ENCODE measurements around the gene GKN1. TPM values are rescaled to one million over a fixed set of nuclear protein-coding genes. Genes with fewer than 3 reads are reported as not detected.

Gene GKN1, protein sequence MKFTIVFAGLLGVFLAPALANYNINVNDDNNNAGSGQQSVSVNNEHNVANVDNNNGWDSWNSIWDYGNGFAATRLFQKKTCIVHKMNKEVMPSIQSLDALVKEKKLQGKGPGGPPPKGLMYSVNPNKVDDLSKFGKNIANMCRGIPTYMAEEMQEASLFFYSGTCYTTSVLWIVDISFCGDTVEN
- total RNA-seq = not detected
- 1 to 10 TPM; 2.3 to 5.1 TPM for polyA plus RNA-seq
- long read RNA-seq, donor 1 = 0 reads
- long read RNA-seq, donor 2 = 0 reads

DNA sequence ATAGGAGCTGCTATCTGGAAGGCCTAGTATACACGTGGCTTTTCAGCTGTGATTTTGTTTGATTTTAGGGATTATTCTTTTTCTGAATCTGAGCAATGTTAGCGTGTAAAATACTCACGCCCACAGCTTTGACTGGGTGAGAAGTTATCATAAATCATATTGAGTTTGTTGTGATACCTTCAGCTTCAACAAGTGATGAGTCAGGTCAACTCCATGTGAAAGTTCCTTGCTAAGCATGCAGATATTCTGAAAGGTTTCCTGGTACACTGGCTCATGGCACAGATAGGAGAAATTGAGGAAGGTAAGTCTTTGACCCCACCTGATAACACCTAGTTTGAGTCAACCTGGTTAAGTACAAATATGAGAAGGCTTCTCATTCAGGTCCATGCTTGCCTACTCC lies at the start of gene GKN1:
GKN1 (plus strand) TSS at position 386 of the 400 bp plus-strand sequence. CDS start 42 bp downstream, outside the sequence.
- Histone ChIP-seq H3K36me3 (ENCODE audit: control insufficient read depth in 1 of 2, insufficient read depth in 2 of 2, low read length in 1 of 2) (no peaks in the 10 kb centered on the region), H3K9me3 (ENCODE audit: control insufficient read depth, low read length) (no peaks in the 10 kb centered on the region), H3K27me3 (ENCODE audit: control insufficient read depth in 1 of 2, insufficient read depth in 2 of 2, low read length in 1 of 2) (no peaks in the 10 kb centered on the region), H3K4me3 (ENCODE audit: low read length in 2 of 2) (no peak within 1 kb of the TSS), H3K4me1 (ENCODE audit: control insufficient read depth in 1 of 2, insufficient read depth in 2 of 2, low read length in 2 of 2) (peaks cover 0 to 5% of the 10 kb centered on the region in 2 donors), H3K27ac (ENCODE audit: low read depth in 1 of 2, low read length in 2 of 2) (no peak within 1 kb of the TSS)
- no peak for DNase-seq
- 79 to 84% methylated on average over 3 of the region's 3 CpGs for WGBS, 2 donors
- intact Hi-C loops (cut with DNase I) = no loop called here
- ATAC-seq (ENCODE audit: low FRiP score) = no peak

DNA sequence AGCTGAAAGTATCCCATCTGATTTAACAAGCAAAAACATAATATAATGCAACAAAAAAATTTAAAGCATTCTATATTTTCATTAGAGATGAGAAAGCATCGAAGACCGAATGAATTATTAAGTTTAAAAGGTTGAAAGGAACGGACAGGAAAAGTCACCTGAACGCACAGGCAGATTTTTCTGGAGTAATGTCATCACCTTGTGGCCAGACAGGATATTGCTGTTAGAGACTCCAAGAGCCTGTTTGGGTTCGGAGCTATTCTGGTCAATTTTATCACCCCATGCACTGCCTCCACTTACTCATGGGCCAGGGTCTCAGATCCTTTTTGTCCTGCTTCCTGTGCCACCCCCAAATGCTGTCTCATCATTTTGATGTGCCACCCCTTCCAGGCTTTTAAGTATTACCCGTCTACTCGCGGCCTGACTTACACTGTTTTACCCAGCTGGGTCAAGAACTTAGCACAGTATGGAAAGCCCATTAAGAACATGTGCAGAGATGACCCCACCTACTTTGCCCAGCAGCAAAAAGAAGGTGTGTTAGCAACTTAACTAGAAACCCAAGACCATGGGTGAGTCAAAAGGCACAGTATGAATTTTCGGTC lies 49.0 kb upstream of the GKN1 start:
- Histone ChIP-seq H3K4me3 (ENCODE audit: low read length in 2 of 2) (no peak overlapping the region), H3K27ac (ENCODE audit: low read depth in 1 of 2, low read length in 2 of 2) (no peak overlapping the region), H3K4me1 (ENCODE audit: control insufficient read depth in 1 of 2, insufficient read depth in 2 of 2, low read length in 2 of 2) (no peaks in the 10 kb centered on the region), H3K36me3 (ENCODE audit: control insufficient read depth in 1 of 2, insufficient read depth in 2 of 2, low read length in 1 of 2) (no peaks in the 10 kb centered on the region), H3K9me3 (ENCODE audit: control insufficient read depth, low read length) (no peaks in the 10 kb centered on the region), H3K27me3 (ENCODE audit: control insufficient read depth in 1 of 2, insufficient read depth in 2 of 2, low read length in 1 of 2) (no peaks in the 10 kb centered on the region)
- ATAC-seq (ENCODE audit: low FRiP score) (peak; percentile 80), DNase-seq (no peak)
- 41 to 46% methylated on average over 9 of the region's 9 CpGs for WGBS, 2 donors
- intact Hi-C loops (cut with DNase I) = loop anchor here in 1 of 2 donors (5.0 kb wide), 1 partner anchor 173 kb away; no protein-coding TSS in a partner anchor

DNA sequence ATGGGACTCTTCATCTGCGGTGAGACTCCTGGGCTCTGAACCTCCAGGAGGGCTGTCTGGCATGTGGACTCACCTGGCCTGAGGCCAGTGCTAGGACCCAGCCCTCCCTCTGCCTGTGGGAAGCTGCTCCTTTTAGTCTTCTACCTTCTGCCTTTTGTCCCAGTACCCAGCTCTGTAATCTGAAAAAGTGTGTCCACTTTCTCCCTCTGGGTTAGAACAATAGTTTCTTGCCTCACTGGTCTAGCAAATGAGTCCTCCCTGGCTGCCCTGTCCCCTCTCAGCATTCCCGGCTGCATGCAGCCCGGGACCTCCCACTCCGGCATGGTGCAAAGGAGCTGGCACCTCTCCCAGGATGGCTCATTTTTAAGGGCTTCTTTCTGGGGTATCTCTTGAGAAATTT lies 47.6 kb upstream of the GKN1 start:
- 74 to 76% methylated on average over 4 of the region's 4 CpGs for WGBS, 2 donors

DNA sequence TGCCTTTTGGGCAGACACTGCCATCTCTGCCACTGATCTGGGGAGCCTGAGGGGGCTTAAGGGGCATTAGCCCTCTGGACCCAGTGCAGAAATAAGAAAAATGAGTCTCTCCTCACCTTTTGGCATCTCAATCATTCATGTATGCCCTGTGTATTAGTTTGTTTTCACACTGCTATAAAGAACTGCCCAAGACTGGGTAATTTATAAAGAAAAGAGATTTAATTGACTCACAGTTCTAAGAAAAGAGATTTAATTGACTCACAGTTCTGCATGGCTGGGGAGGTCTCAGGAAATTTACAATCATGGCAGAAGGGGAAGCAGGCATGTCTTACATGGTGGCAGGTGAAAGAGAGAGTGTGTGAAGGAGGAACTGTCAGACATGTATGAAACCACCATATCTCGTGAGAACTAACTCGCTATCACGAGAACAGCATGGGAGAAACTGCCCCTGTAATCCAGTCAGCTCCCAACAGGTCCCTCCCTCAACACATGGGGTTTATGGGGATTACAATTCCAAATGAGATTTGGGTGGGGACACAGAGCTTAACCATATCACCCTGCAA lies 43.2 kb upstream of the GKN1 start:
- H3K27ac ChIP-seq (ENCODE audit: low read depth in 1 of 2, low read length in 2 of 2) = no peak overlapping the region
- no peak for ATAC-seq (ENCODE audit: low FRiP score)
- H3K9me3 ChIP-seq (ENCODE audit: control insufficient read depth, low read length) = no peaks in the 10 kb centered on the region
- H3K36me3 ChIP-seq (ENCODE audit: control insufficient read depth in 1 of 2, insufficient read depth in 2 of 2, low read length in 1 of 2) = no peaks in the 10 kb centered on the region
- intact Hi-C loops (cut with DNase I) = no loop called here
- WGBS, 2 donors = 86 to 93% methylated on average over 3 of the region's 3 CpGs
- no peaks in the 10 kb centered on the region for H3K4me1 ChIP-seq (ENCODE audit: control insufficient read depth in 1 of 2, insufficient read depth in 2 of 2, low read length in 2 of 2)
- no peak overlapping the region for H3K4me3 ChIP-seq (ENCODE audit: low read length in 2 of 2)
- H3K27me3 ChIP-seq (ENCODE audit: control insufficient read depth in 1 of 2, insufficient read depth in 2 of 2, low read length in 1 of 2) = no peaks in the 10 kb centered on the region
- no peak for DNase-seq

More for the DNA sequence above, 47.6 kb upstream of the GKN1 start:
- H3K4me1 ChIP-seq (ENCODE audit: control insufficient read depth in 1 of 2, insufficient read depth in 2 of 2, low read length in 2 of 2) = no peaks in the 10 kb centered on the region
- DNase-seq (no peak), ATAC-seq (ENCODE audit: low FRiP score) (no peak)
- no peaks in the 10 kb centered on the region for H3K9me3 ChIP-seq (ENCODE audit: control insufficient read depth, low read length)
- H3K4me3 ChIP-seq (ENCODE audit: low read length in 2 of 2) = no peak overlapping the region
- intact Hi-C loops (cut with DNase I) = loop anchor here in 1 of 2 donors (5.0 kb wide), 1 partner anchor 174 kb away; no protein-coding TSS in a partner anchor
- no peak overlapping the region for H3K27ac ChIP-seq (ENCODE audit: low read depth in 1 of 2, low read length in 2 of 2)
- H3K36me3 ChIP-seq (ENCODE audit: control insufficient read depth in 1 of 2, insufficient read depth in 2 of 2, low read length in 1 of 2) = no peaks in the 10 kb centered on the region
- no peaks in the 10 kb centered on the region for H3K27me3 ChIP-seq (ENCODE audit: control insufficient read depth in 1 of 2, insufficient read depth in 2 of 2, low read length in 1 of 2)

DNA sequence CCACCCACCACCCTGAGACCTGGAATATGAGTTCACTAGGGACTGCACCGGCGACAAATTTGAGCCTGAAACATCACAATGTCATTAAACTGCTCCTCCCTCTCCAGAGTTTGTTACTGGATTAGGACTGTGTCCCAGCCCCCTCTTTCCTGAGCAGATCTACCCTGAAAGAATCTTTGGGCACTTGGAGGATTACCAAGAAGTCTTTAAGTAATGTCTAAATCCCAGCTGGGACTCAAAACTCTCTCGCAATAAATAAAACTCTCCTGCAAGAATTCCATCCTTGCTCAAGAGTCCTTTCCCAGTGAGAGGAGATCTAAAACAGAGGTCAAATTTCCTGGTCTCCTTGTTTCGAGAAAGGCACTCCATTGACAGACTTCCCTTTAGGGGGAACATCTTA lies 42.6 kb upstream of the GKN1 start:
- H3K9me3 ChIP-seq (ENCODE audit: control insufficient read depth, low read length) = no peaks in the 10 kb centered on the region
- no peaks in the 10 kb centered on the region for H3K36me3 ChIP-seq (ENCODE audit: control insufficient read depth in 1 of 2, insufficient read depth in 2 of 2, low read length in 1 of 2)
- H3K4me1 ChIP-seq (ENCODE audit: control insufficient read depth in 1 of 2, insufficient read depth in 2 of 2, low read length in 2 of 2) = no peaks in the 10 kb centered on the region
- WGBS, 2 donors = 27 to 30% methylated on average over 4 of the region's 4 CpGs
- H3K27me3 ChIP-seq (ENCODE audit: control insufficient read depth in 1 of 2, insufficient read depth in 2 of 2, low read length in 1 of 2) = no peaks in the 10 kb centered on the region
- DNase-seq = no peak
- intact Hi-C loops (cut with DNase I) = no loop called here
- no peak for ATAC-seq (ENCODE audit: low FRiP score)
- H3K4me3 ChIP-seq (ENCODE audit: low read length in 2 of 2) = no peak overlapping the region
- H3K27ac ChIP-seq (ENCODE audit: low read depth in 1 of 2, low read length in 2 of 2) = no peak overlapping the region

DNA sequence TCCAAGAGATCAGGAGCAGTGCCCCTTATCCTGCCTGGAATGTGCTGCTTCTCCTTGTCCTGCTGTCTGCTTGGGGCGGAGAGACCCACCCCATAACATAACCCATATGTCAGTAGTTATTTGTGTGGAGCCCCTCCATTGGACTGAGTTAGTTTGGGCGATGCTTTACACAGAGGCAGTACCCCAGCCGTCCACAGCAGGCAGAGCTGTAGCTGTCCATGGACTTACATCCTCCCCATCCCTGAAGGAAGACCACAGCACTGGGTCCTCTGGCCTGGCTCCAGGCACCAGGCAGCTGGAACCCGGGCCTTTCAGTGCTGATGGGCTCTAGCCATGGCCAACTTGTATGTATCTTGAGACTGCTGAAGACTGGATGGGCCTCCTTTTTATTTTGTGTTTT lies 42.0 kb upstream of the GKN1 start:
- peak; percentile 11 for ATAC-seq (ENCODE audit: low FRiP score)
- WGBS, 2 donors = 81 to 89% methylated on average over 4 of the region's 4 CpGs
- Histone ChIP-seq H3K4me1 (ENCODE audit: control insufficient read depth in 1 of 2, insufficient read depth in 2 of 2, low read length in 2 of 2) (no peaks in the 10 kb centered on the region), H3K9me3 (ENCODE audit: control insufficient read depth, low read length) (no peaks in the 10 kb centered on the region), H3K36me3 (ENCODE audit: control insufficient read depth in 1 of 2, insufficient read depth in 2 of 2, low read length in 1 of 2) (no peaks in the 10 kb centered on the region), H3K27ac (ENCODE audit: low read depth in 1 of 2, low read length in 2 of 2) (no peak overlapping the region), H3K27me3 (ENCODE audit: control insufficient read depth in 1 of 2, insufficient read depth in 2 of 2, low read length in 1 of 2) (no peaks in the 10 kb centered on the region), H3K4me3 (ENCODE audit: low read length in 2 of 2) (no peak overlapping the region)
- intact Hi-C loops (cut with DNase I) = no loop called here
- no peak for DNase-seq

DNA sequence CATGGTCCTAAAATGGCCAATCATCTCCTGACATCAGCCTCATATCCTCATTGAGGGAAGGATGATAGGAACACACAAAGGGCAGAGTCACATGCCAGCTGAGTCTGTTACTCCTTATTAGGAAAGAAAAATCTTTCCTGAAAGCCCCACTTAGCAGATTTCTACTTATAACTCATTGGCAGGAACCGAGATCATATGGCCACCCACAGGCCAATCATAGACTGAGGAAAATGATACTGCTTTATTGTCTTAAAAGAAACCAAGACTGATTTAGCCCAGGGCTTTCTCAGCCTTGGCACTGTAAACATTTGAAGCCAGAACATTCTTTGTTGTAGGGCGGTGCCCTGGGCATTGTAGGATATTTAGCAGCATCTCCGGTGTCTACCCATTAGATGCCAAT lies 40.4 kb upstream of the GKN1 start:
- H3K9me3 ChIP-seq (ENCODE audit: control insufficient read depth, low read length) = no peaks in the 10 kb centered on the region
- DNase-seq = no peak
- ATAC-seq (ENCODE audit: low FRiP score) = no peak
- H3K27me3 ChIP-seq (ENCODE audit: control insufficient read depth in 1 of 2, insufficient read depth in 2 of 2, low read length in 1 of 2) = no peaks in the 10 kb centered on the region
- 95 to 100% methylated on average over 3 of the region's 3 CpGs for WGBS, 2 donors
- intact Hi-C loops (cut with DNase I) = no loop called here
- no peak overlapping the region for H3K4me3 ChIP-seq (ENCODE audit: low read length in 2 of 2)
- no peaks in the 10 kb centered on the region for H3K4me1 ChIP-seq (ENCODE audit: control insufficient read depth in 1 of 2, insufficient read depth in 2 of 2, low read length in 2 of 2)
- H3K27ac ChIP-seq (ENCODE audit: low read depth in 1 of 2, low read length in 2 of 2) = no peak overlapping the region
- H3K36me3 ChIP-seq (ENCODE audit: control insufficient read depth in 1 of 2, insufficient read depth in 2 of 2, low read length in 1 of 2) = no peaks in the 10 kb centered on the region

DNA sequence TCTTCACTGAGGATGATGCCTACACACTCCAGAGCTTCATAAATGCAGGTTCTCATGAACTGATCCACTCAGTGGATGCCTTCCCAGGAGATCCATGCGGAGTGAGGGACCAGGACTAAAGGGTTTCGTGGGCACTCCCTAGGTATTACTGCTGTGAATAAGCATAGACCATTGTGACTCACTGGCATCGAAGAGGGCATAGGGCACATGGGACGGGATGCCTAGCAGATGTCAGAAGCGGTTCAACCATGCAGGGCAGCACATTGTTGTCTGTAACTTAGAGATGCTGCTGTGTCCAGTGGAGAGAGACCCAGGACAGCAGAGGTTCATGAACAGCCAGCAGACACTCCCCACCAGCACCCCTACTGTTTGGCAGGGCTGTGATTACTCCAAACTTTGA lies 39.0 kb upstream of the GKN1 start:
- H3K9me3 ChIP-seq (ENCODE audit: control insufficient read depth, low read length) = no peaks in the 10 kb centered on the region
- WGBS, 2 donors = 95 to 96% methylated on average over 5 of the region's 5 CpGs
- no peaks in the 10 kb centered on the region for H3K36me3 ChIP-seq (ENCODE audit: control insufficient read depth in 1 of 2, insufficient read depth in 2 of 2, low read length in 1 of 2)
- ATAC-seq (ENCODE audit: low FRiP score) = no peak
- H3K4me1 ChIP-seq (ENCODE audit: control insufficient read depth in 1 of 2, insufficient read depth in 2 of 2, low read length in 2 of 2) = no peaks in the 10 kb centered on the region
- H3K4me3 ChIP-seq (ENCODE audit: low read length in 2 of 2) = no peak overlapping the region
- intact Hi-C loops (cut with DNase I) = no loop called here
- no peaks in the 10 kb centered on the region for H3K27me3 ChIP-seq (ENCODE audit: control insufficient read depth in 1 of 2, insufficient read depth in 2 of 2, low read length in 1 of 2)
- H3K27ac ChIP-seq (ENCODE audit: low read depth in 1 of 2, low read length in 2 of 2) = no peak overlapping the region
- DNase-seq = no peak

DNA sequence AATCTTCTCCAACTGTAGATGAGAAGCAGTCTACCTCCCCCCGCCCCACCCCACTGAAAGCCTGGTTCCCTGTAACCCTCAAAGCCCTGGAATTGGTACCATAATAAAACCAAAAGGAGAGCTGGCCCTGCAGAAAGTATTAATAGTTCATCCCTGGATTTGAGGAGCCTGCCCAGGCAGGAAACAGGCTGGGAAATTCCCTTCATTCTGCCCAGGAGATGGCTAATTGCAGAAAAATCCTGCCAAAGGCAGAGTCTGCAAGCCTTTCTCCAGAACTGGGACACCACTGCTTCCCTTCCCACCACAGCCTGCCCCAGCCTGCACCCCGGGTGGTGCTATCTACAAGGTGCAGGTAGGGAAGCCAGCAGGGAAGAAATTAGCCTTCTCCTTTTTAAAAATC lies 38.0 kb upstream of the GKN1 start:
- no peak for ATAC-seq (ENCODE audit: low FRiP score)
- no peaks in the 10 kb centered on the region for H3K36me3 ChIP-seq (ENCODE audit: control insufficient read depth in 1 of 2, insufficient read depth in 2 of 2, low read length in 1 of 2)
- 39 to 44% methylated on average over 2 of the region's 2 CpGs for WGBS, 2 donors

More for the DNA sequence above, 38.0 kb upstream of the GKN1 start:
- DNase-seq = no peak
- Histone ChIP-seq H3K4me1 (ENCODE audit: control insufficient read depth in 1 of 2, insufficient read depth in 2 of 2, low read length in 2 of 2) (no peaks in the 10 kb centered on the region), H3K4me3 (ENCODE audit: low read length in 2 of 2) (no peak overlapping the region), H3K27me3 (ENCODE audit: control insufficient read depth in 1 of 2, insufficient read depth in 2 of 2, low read length in 1 of 2) (no peaks in the 10 kb centered on the region), H3K27ac (ENCODE audit: low read depth in 1 of 2, low read length in 2 of 2) (no peak overlapping the region), H3K9me3 (ENCODE audit: control insufficient read depth, low read length) (no peaks in the 10 kb centered on the region)
- intact Hi-C loops (cut with DNase I) = no loop called here

Measured in aorta (tissue), 5 donors.